K562 (cell line): ENCODE results near the gene PLCG2. TPM values are rescaled to one million over a fixed set of nuclear protein-coding genes. Genes with fewer than 3 reads are reported as not detected.

Experiments used
- CTBP1 ChIP-seq: fragments of 450-650 bp; IDR thresholded peaks from 2 replicates; pipeline ENCODE4 v1.6.1; 2016; ENCODE audit warnings: borderline replicate concordance
- JUND ChIP-seq, 2 experiments: IDR thresholded peaks; 2 replicates in 1 of 2; 3 replicates in 1 of 2; pipeline ENCODE4 v1.6.1; 2011; ENCODE audit warnings: borderline replicate concordance in 2 of 2, low read depth in 2 of 2, low read length in 2 of 2, improper control_type of control experiment in 1 of 2, missing biosample characterization in 1 of 2, missing genetic modification characterization in 1 of 2, missing genetic modification reagents in 1 of 2
- NFIX ChIP-seq: fragments of 250-450 bp; sonication (Bioruptor Pico); IDR thresholded peaks from 2 replicates; pipeline ENCODE4 v1.4.0; 2020; ENCODE audit warnings: low read depth, mild to moderate bottlenecking, moderate library complexity
- SAFB ChIP-seq: fragments of 200-400 bp; formaldehyde crosslinking; IDR thresholded peaks from 2 replicates; pipeline ENCODE4 v1.6.1; 2017; ENCODE audit warnings: low read depth, low read length, borderline replicate concordance
- polyA plus RNA-seq, 8 experiments: library from polyadenylated mRNA; depleted of rRNA in 4 of 8; stranded (reverse) in 5 of 8; unstranded in 3 of 8; fragments of >200 nt; fragmentation: Nextera tagmentation in 2 of 8; fragmentation: Illumina TruSeq in 1 of 8; extraction: Ambion mirVana in 2 of 8; extraction: Trizol in 1 of 8; gene quantifications; 2 replicates each; pipeline versions ENCODE4 v1.2.1 to v1.2.3, GENCODE V29; 2011 to 2014; ENCODE audit warnings: inconsistent platforms in 1 of 8, missing spikeins in 1 of 8
- total RNA-seq, 7 experiments: library from RNA; depleted of rRNA in 6 of 7; stranded (reverse); fragments of >200 nt in 6 of 7; fragmentation: Illumina TruSeq in 2 of 7; extraction: Trizol in 2 of 7; gene quantifications; 2 replicates each; pipeline versions ENCODE4 v1.2.1 to v1.2.3, GENCODE V29; 2011 to 2021; ENCODE audit warnings: low replicate concordance in 1 of 7
- TF ChIP-seq, protein P1 (sequence below): fragments of 450-650 bp; IDR thresholded peaks from 2 replicates; pipeline ENCODE4 v1.6.1; 2016; ENCODE audit warnings: missing biosample characterization, missing genetic modification characterization
- TF ChIP-seq, protein P2 (sequence below): fragments of 250-450 bp; sonication (Bioruptor Pico); IDR thresholded peaks from 2 replicates; pipeline ENCODE4 v1.8.0; 2021; ENCODE audit warnings: moderate library complexity, mild to moderate bottlenecking, inconsistent platforms
- TF ChIP-seq, protein P3 (sequence below): fragments of 450-650 bp; formaldehyde crosslinking; IDR thresholded peaks from 2 replicates; pipeline ENCODE4 v1.4.0; 2020; ENCODE audit warnings: mild to moderate bottlenecking, moderate library complexity
- TF ChIP-seq, protein P4 (sequence below): IDR thresholded peaks from 3 replicates; pipeline ENCODE4 v1.6.1; 2011; ENCODE audit warnings: borderline replicate concordance, mild to moderate bottlenecking, moderate library complexity; ENCODE audit not compliant: insufficient read length; ENCODE audit errors: extremely low read depth
- TF ChIP-seq, protein P5 (sequence below): fragments of 450-650 bp; IDR thresholded peaks from 2 replicates; pipeline ENCODE4 v1.6.1; 2016; ENCODE audit warnings: mild to moderate bottlenecking, moderate library complexity

PLCG2 gene
- total and polyA plus RNA-seq, 9 of the 15 experiments (the other 6 are each of a cell fraction or from before 2014, with no cell fraction given), result 0.94 to 7.1 (median 3.1) TPM

DNA sequence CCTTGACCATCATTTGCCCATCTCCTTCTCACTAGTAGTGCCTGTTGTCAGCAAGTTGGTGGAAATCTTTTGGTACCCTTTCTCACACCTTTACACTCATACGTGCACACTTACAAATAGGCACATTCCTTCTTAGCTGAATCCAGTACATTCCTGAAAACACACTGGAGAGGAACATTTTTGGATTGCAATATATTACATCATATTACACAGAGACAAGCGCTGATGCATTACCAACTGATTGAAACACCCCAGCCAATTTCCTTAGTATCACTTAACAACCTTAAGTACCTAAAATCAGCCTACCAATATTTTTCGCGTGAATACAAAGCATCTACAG is 64.1 kb downstream of the PLCG2 start (continued):
- TF ChIP-seq, protein P1, sequence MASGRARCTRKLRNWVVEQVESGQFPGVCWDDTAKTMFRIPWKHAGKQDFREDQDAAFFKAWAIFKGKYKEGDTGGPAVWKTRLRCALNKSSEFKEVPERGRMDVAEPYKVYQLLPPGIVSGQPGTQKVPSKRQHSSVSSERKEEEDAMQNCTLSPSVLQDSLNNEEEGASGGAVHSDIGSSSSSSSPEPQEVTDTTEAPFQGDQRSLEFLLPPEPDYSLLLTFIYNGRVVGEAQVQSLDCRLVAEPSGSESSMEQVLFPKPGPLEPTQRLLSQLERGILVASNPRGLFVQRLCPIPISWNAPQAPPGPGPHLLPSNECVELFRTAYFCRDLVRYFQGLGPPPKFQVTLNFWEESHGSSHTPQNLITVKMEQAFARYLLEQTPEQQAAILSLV (tag), result 0 out of 2 replicates have a peak, but pooled peaks have one; percentile 48
- TF ChIP-seq, protein P2, sequence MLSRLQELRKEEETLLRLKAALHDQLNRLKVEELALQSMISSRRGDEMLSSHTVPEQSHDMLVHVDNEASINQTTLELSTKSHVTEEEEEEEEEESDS (CRISPR knock-in tag), result no peak
- TF ChIP-seq NFIX (CRISPR knock-in tag), result no peak
- TF ChIP-seq SAFB, result no peak
- TF ChIP-seq, protein P3, sequence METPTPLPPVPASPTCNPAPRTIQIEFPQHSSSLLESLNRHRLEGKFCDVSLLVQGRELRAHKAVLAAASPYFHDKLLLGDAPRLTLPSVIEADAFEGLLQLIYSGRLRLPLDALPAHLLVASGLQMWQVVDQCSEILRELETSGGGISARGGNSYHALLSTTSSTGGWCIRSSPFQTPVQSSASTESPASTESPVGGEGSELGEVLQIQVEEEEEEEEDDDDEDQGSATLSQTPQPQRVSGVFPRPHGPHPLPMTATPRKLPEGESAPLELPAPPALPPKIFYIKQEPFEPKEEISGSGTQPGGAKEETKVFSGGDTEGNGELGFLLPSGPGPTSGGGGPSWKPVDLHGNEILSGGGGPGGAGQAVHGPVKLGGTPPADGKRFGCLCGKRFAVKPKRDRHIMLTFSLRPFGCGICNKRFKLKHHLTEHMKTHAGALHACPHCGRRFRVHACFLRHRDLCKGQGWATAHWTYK (CRISPR knock-in tag), result no peak
- TF ChIP-seq, protein P4, sequence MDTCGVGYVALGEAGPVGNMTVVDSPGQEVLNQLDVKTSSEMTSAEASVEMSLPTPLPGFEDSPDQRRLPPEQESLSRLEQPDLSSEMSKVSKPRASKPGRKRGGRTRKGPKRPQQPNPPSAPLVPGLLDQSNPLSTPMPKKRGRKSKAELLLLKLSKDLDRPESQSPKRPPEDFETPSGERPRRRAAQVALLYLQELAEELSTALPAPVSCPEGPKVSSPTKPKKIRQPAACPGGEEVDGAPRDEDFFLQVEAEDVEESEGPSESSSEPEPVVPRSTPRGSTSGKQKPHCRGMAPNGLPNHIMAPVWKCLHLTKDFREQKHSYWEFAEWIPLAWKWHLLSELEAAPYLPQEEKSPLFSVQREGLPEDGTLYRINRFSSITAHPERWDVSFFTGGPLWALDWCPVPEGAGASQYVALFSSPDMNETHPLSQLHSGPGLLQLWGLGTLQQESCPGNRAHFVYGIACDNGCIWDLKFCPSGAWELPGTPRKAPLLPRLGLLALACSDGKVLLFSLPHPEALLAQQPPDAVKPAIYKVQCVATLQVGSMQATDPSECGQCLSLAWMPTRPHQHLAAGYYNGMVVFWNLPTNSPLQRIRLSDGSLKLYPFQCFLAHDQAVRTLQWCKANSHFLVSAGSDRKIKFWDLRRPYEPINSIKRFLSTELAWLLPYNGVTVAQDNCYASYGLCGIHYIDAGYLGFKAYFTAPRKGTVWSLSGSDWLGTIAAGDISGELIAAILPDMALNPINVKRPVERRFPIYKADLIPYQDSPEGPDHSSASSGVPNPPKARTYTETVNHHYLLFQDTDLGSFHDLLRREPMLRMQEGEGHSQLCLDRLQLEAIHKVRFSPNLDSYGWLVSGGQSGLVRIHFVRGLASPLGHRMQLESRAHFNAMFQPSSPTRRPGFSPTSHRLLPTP, result no peak
- TF ChIP-seq, protein P5, sequence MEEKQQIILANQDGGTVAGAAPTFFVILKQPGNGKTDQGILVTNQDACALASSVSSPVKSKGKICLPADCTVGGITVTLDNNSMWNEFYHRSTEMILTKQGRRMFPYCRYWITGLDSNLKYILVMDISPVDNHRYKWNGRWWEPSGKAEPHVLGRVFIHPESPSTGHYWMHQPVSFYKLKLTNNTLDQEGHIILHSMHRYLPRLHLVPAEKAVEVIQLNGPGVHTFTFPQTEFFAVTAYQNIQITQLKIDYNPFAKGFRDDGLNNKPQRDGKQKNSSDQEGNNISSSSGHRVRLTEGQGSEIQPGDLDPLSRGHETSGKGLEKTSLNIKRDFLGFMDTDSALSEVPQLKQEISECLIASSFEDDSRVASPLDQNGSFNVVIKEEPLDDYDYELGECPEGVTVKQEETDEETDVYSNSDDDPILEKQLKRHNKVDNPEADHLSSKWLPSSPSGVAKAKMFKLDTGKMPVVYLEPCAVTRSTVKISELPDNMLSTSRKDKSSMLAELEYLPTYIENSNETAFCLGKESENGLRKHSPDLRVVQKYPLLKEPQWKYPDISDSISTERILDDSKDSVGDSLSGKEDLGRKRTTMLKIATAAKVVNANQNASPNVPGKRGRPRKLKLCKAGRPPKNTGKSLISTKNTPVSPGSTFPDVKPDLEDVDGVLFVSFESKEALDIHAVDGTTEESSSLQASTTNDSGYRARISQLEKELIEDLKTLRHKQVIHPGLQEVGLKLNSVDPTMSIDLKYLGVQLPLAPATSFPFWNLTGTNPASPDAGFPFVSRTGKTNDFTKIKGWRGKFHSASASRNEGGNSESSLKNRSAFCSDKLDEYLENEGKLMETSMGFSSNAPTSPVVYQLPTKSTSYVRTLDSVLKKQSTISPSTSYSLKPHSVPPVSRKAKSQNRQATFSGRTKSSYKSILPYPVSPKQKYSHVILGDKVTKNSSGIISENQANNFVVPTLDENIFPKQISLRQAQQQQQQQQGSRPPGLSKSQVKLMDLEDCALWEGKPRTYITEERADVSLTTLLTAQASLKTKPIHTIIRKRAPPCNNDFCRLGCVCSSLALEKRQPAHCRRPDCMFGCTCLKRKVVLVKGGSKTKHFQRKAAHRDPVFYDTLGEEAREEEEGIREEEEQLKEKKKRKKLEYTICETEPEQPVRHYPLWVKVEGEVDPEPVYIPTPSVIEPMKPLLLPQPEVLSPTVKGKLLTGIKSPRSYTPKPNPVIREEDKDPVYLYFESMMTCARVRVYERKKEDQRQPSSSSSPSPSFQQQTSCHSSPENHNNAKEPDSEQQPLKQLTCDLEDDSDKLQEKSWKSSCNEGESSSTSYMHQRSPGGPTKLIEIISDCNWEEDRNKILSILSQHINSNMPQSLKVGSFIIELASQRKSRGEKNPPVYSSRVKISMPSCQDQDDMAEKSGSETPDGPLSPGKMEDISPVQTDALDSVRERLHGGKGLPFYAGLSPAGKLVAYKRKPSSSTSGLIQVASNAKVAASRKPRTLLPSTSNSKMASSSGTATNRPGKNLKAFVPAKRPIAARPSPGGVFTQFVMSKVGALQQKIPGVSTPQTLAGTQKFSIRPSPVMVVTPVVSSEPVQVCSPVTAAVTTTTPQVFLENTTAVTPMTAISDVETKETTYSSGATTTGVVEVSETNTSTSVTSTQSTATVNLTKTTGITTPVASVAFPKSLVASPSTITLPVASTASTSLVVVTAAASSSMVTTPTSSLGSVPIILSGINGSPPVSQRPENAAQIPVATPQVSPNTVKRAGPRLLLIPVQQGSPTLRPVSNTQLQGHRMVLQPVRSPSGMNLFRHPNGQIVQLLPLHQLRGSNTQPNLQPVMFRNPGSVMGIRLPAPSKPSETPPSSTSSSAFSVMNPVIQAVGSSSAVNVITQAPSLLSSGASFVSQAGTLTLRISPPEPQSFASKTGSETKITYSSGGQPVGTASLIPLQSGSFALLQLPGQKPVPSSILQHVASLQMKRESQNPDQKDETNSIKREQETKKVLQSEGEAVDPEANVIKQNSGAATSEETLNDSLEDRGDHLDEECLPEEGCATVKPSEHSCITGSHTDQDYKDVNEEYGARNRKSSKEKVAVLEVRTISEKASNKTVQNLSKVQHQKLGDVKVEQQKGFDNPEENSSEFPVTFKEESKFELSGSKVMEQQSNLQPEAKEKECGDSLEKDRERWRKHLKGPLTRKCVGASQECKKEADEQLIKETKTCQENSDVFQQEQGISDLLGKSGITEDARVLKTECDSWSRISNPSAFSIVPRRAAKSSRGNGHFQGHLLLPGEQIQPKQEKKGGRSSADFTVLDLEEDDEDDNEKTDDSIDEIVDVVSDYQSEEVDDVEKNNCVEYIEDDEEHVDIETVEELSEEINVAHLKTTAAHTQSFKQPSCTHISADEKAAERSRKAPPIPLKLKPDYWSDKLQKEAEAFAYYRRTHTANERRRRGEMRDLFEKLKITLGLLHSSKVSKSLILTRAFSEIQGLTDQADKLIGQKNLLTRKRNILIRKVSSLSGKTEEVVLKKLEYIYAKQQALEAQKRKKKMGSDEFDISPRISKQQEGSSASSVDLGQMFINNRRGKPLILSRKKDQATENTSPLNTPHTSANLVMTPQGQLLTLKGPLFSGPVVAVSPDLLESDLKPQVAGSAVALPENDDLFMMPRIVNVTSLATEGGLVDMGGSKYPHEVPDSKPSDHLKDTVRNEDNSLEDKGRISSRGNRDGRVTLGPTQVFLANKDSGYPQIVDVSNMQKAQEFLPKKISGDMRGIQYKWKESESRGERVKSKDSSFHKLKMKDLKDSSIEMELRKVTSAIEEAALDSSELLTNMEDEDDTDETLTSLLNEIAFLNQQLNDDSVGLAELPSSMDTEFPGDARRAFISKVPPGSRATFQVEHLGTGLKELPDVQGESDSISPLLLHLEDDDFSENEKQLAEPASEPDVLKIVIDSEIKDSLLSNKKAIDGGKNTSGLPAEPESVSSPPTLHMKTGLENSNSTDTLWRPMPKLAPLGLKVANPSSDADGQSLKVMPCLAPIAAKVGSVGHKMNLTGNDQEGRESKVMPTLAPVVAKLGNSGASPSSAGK, result no peak; the same call in 1 of the 2 replicates
- TF ChIP-seq JUND (IDR thresholded peaks at IDR 0.05; ENCODE audit: borderline replicate concordance, low read depth, low read length), result peak; percentile 40; the same call in 1 of the 2 replicates
- TF ChIP-seq JUND (tag; IDR thresholded peaks at IDR 0.05; ENCODE audit: borderline replicate concordance, low read depth, low read length), result no peak
- peak; percentile 63; the same call in 1 of the 2 replicates for TF ChIP-seq CTBP1
